HCT116 (cell line): ENCODE measurements around the gene ATF2. TPM values are rescaled to one million over a fixed set of nuclear protein-coding genes. Genes with fewer than 3 reads are reported as not detected.

Source experiments
- ATAC-seq: fragments of 200-7000 bp; cut with Tn5 transposase; 2 replicates; pipeline ENCODE4 v1.9.1; 2020; ENCODE audit warnings: mild to moderate bottlenecking, moderate library complexity
- BruUV-seq: library from RNA; stranded (reverse); fragments of 400-500 nt; replicated peaks from 2 replicates; lab custom pipeline; 2021; lab: Mats Ljungman, UMichigan
- CTCF ChIA-PET: fragments of 300-600 bp; sonication (Branson Sonifier 250); formaldehyde crosslinking; loops from one replicate; lab custom pipeline; 2021; ENCODE audit warnings: antibody characterized with exemption; lab: Charles Lee
- POLR2A ChIA-PET: fragments of 300-600, 350-600 bp; sonication (Branson Sonifier 250); formaldehyde crosslinking; loops from one replicate; lab custom pipeline; 2021; ENCODE audit warnings: antibody characterized with exemption; lab: Charles Lee
- RAD21 ChIA-PET, 2 experiments: fragments of 300-600 bp; sonication (Branson Sonifier 250); formaldehyde crosslinking; loops; one replicate each; lab custom pipeline; 2023; ENCODE audit warnings: low total read pairs in 2 of 2; ENCODE audit not compliant: uncharacterized antibody in 2 of 2, unreplicated experiment in 2 of 2, low non-redundant PET in 1 of 2; lab: Charles Lee
- DNase-seq: peaks from one replicate; pipeline ENCODE4 v3.0.0-alpha.2; 2010; ENCODE audit warnings: low read depth, low spot score
- H2AFZ ChIP-seq: fragments of 200-600 bp; shearing (Covaris generic), sonication (generic); 2 replicates; pipeline ENCODE4 v1.6.1; 2017; ENCODE audit warnings: low read depth, mixed run types, mixed read lengths, antibody characterized with exemption, low read length; ENCODE audit not compliant: poor library complexity, severe bottlenecking
- H3K27ac ChIP-seq: 2 replicates; pipeline ENCODE4 v1.5.1; 2012; ENCODE audit warnings: low read depth, low read length
- H3K27me3 ChIP-seq: fragments of 200-600 bp; sonication (generic); 2 replicates; pipeline ENCODE4 v1.6.1; 2016; ENCODE audit warnings: mixed run types, low read length, mixed read lengths; ENCODE audit not compliant: insufficient read depth
- H3K36me3 ChIP-seq, 2 experiments: fragments of 200-500 bp in 1 of 2; fragments of 200-600 bp in 1 of 2; sonication (Bioruptor generic) in 1 of 2; sonication (generic) in 1 of 2; 2 replicates each; pipeline versions ENCODE4 v1.5.1 to v1.6.1; 2014 to 2016; ENCODE audit warnings: low read length in 2 of 2, inconsistent platforms in 1 of 2, mixed read lengths in 1 of 2, mixed run types in 1 of 2; ENCODE audit not compliant: insufficient read depth in 2 of 2, control insufficient read depth in 1 of 2
- H3K4me1 ChIP-seq, 2 experiments: fragments of 200-600 bp in 1 of 2; sonication (generic) in 1 of 2; 2 replicates each; pipeline versions ENCODE4 v1.5.1 to v1.6.1; 2012 to 2017; ENCODE audit warnings: low read length in 2 of 2, inconsistent platforms in 1 of 2, mild to moderate bottlenecking in 1 of 2, mixed read lengths in 1 of 2, mixed run types in 1 of 2, moderate library complexity in 1 of 2; ENCODE audit not compliant: insufficient read depth in 2 of 2, control insufficient read depth in 1 of 2
- H3K4me2 ChIP-seq: fragments of 200-600 bp; sonication (generic); 2 replicates; pipeline ENCODE4 v1.6.1; 2017; ENCODE audit warnings: mixed run types, low read length, mixed read lengths
- H3K4me3 ChIP-seq, 2 experiments: fragments of 200-600 bp in 1 of 2; sonication (generic) in 1 of 2; replicated peaks in 1 of 2; 2 replicates each; pipeline ENCODE4 v1.5.1; 2011 to 2016; ENCODE audit warnings: low read length in 2 of 2, control low read depth in 1 of 2, low read depth in 1 of 2, mild to moderate bottlenecking in 1 of 2, mixed read lengths in 1 of 2, mixed run types in 1 of 2
- H3K79me2 ChIP-seq: fragments of 200-600 bp; sonication (generic); 2 replicates; pipeline ENCODE4 v1.6.1; 2017; ENCODE audit warnings: mild to moderate bottlenecking, mixed run types, low read length, moderate library complexity, mixed read lengths; ENCODE audit not compliant: insufficient read depth
- H3K9ac ChIP-seq: fragments of 200-600 bp; sonication (generic); 2 replicates; pipeline ENCODE4 v1.6.1; 2016; ENCODE audit warnings: low read length, mixed read lengths
- H3K9me2 ChIP-seq: fragments of 200-600 bp; sonication (generic), shearing (Covaris generic); 2 replicates; pipeline ENCODE4 v1.6.1; 2017; ENCODE audit warnings: mixed run types, mild to moderate bottlenecking, moderate library complexity; ENCODE audit not compliant: insufficient read depth
- H3K9me3 ChIP-seq, 2 experiments: fragments of 200-500 bp in 1 of 2; fragments of 200-600 bp in 1 of 2; sonication (Bioruptor generic) in 1 of 2; sonication (generic) in 1 of 2; 2 replicates each; pipeline ENCODE4 v1.6.1; 2014 to 2017; ENCODE audit warnings: low read length in 2 of 2, mixed read lengths in 2 of 2, inconsistent platforms in 1 of 2, low read depth in 1 of 2, mild to moderate bottlenecking in 1 of 2, mixed run types in 1 of 2, moderate library complexity in 1 of 2; ENCODE audit not compliant: control insufficient read depth in 1 of 2, insufficient read depth in 1 of 2
- H4K20me1 ChIP-seq: fragments of 200-600 bp; sonication (generic), shearing (Covaris generic); 2 replicates; pipeline ENCODE4 v1.6.1; 2017; ENCODE audit warnings: mixed run types, mild to moderate bottlenecking, moderate library complexity; ENCODE audit not compliant: insufficient read depth
- CBX3 ChIP-seq: IDR thresholded peaks from 2 replicates; pipeline ENCODE4 v1.6.1; 2012; ENCODE audit warnings: low read depth
- CTCF ChIP-seq, 3 experiments: fragments of 200-600 bp in 1 of 3; sonication (generic) in 1 of 3; IDR thresholded peaks in 2 of 3; conservative IDR thresholded peaks in 1 of 3; 2 replicates each; pipeline ENCODE4 v1.5.1; 2012 to 2017; ENCODE audit warnings: low read depth in 2 of 3, low read length in 2 of 3, antibody characterized with exemption in 1 of 3, borderline replicate concordance in 1 of 3, control low read depth in 1 of 3, mild to moderate bottlenecking in 1 of 3, mixed read lengths in 1 of 3, mixed run types in 1 of 3, moderate library complexity in 1 of 3; ENCODE audit not compliant: insufficient read depth in 1 of 3
- EZH2 ChIP-seq: fragments of 200-600 bp; sonication (generic); IDR thresholded peaks from 2 replicates; pipeline ENCODE4 v1.6.1; 2017; ENCODE audit warnings: antibody characterized with exemption, mixed run types
- EZH2phosphoT487 ChIP-seq: fragments of 200-600 bp; IDR thresholded peaks from 2 replicates; pipeline ENCODE4 v1.6.1; 2018; ENCODE audit warnings: antibody characterized with exemption, borderline replicate concordance
- POLR2AphosphoS5 ChIP-seq: IDR thresholded peaks from 2 replicates; pipeline ENCODE4 v1.6.1; 2011; ENCODE audit warnings: mild to moderate bottlenecking, low read depth, low read length, moderate library complexity
- SRF ChIP-seq: IDR thresholded peaks from 2 replicates; pipeline ENCODE4 v1.6.1; 2012; ENCODE audit warnings: low read depth
- TCF7L2 ChIP-seq: IDR thresholded peaks from 2 replicates; pipeline ENCODE4 v1.7.0; 2011; ENCODE audit warnings: borderline replicate concordance, inconsistent platforms; ENCODE audit not compliant: insufficient read depth, insufficient read length; ENCODE audit errors: extremely low read depth
- intact Hi-C: fragments of 100-400 bp; cut with micrococcal nuclease; formaldehyde crosslinking; loops from 2 replicates; pipeline ENCODE4 v1.10.0; 2022
- total RNA-seq: library from RNA; stranded (reverse); gene quantifications from one replicate; pipeline ENCODE4 v1.2.1, GENCODE V29; 2021; ENCODE audit not compliant: unreplicated experiment
- TF ChIP-seq, protein P1 (sequence below): IDR thresholded peaks from 2 replicates; pipeline ENCODE4 v1.6.1; 2011; ENCODE audit warnings: mild to moderate bottlenecking, low read length, moderate library complexity; ENCODE audit not compliant: insufficient replicate concordance; ENCODE audit errors: extremely low read depth
- TF ChIP-seq, protein P2 (sequence below): IDR thresholded peaks from 2 replicates; pipeline ENCODE4 v1.6.1; 2012

Gene ATF2
- total RNA-seq, 1 experiment from 2014 or later, result 29.6 TPM

- intact Hi-C loops, result no loop called here
- POLR2A ChIA-PET, result interaction anchor here (0.6 kb wide), 1 partner anchor 286 kb away, joined by 4 read pairs; no protein-coding TSS in a partner anchor
Measured at GRCh38 chr2:175074478-175074877, 93.5 kb downstream of the ATF2 start.

GRCh38 chr2:175068534-175068933 is 99.5 kb downstream of the ATF2 start:
- Histone ChIP-seq H3K79me2 (no peaks in the 10 kb centered on the region), H3K4me1 (no peaks in the 10 kb centered on the region), H3K9me3 (no peaks in the 10 kb centered on the region), H3K27ac (no peak overlapping the region), H2AFZ (no peak overlapping the region), H3K36me3 (no peaks in the 10 kb centered on the region), H3K9ac (no peak overlapping the region), H4K20me1 (no peaks in the 10 kb centered on the region), H3K9me2 (no peaks in the 10 kb centered on the region), H3K27me3 (no peaks in the 10 kb centered on the region), H3K4me3 (no peak overlapping the region), H3K4me2 (no peak overlapping the region)
- ChIA-PET POLR2A (no interaction called here), CTCF (no interaction called here), RAD21 (no interaction called here)
- no TSS peak for BruUV-seq
- intact Hi-C loops, result no loop called here
- DNase-seq (no peak), ATAC-seq (no peak)
- no peak for TF ChIP-seq CTCF (IDR thresholded peaks at IDR 0.05 in 2 of 3, conservative IDR thresholded peaks at IDR 0.05 in 1 of 3; ENCODE audit: borderline replicate concordance in 1 of 3, insufficient read depth in 1 of 3, low read depth in 2 of 3, low read length in 2 of 3)
- no peak for TF ChIP-seq CBX3
- no peak for TF ChIP-seq EZH2phosphoT487
- TF ChIP-seq TCF7L2, result no peak
- TF ChIP-seq, protein P1, sequence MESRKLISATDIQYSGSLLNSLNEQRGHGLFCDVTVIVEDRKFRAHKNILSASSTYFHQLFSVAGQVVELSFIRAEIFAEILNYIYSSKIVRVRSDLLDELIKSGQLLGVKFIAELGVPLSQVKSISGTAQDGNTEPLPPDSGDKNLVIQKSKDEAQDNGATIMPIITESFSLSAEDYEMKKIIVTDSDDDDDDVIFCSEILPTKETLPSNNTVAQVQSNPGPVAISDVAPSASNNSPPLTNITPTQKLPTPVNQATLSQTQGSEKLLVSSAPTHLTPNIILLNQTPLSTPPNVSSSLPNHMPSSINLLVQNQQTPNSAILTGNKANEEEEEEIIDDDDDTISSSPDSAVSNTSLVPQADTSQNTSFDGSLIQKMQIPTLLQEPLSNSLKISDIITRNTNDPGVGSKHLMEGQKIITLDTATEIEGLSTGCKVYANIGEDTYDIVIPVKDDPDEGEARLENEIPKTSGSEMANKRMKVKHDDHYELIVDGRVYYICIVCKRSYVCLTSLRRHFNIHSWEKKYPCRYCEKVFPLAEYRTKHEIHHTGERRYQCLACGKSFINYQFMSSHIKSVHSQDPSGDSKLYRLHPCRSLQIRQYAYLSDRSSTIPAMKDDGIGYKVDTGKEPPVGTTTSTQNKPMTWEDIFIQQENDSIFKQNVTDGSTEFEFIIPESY, result no peak
- TF ChIP-seq EZH2, result no peak
- no peak for TF ChIP-seq POLR2AphosphoS5
- TF ChIP-seq, protein P2, sequence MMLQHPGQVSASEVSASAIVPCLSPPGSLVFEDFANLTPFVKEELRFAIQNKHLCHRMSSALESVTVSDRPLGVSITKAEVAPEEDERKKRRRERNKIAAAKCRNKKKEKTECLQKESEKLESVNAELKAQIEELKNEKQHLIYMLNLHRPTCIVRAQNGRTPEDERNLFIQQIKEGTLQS, result no peak
- TF ChIP-seq SRF, result no peak

More at GRCh38 chr2:175074478-175074877, 93.5 kb downstream of the ATF2 start:
- H3K9ac ChIP-seq, result no peak overlapping the region
- ChIA-PET RAD21 (no interaction called here), CTCF (no interaction called here)
- H3K4me2 ChIP-seq, result no peak overlapping the region
- no peaks in the 10 kb centered on the region for H3K79me2 ChIP-seq
- TF ChIP-seq, protein P2, result no peak
- TF ChIP-seq TCF7L2, result no peak
- TF ChIP-seq, protein P1, result no peak
- no TSS peak for BruUV-seq
- ATAC-seq (no peak), DNase-seq (no peak)
- no peak overlapping the region for H3K27ac ChIP-seq
- H3K9me2 ChIP-seq, result no peaks in the 10 kb centered on the region
- no peak overlapping the region for H3K4me3 ChIP-seq
- no peaks in the 10 kb centered on the region for H4K20me1 ChIP-seq
- H3K27me3 ChIP-seq, result no peaks in the 10 kb centered on the region
- peaks cover 0 to 3% of the 10 kb centered on the region in 2 experiments; a peak in 1 of 4 replicates for H3K36me3 ChIP-seq
- H3K4me1 ChIP-seq, result no peaks in the 10 kb centered on the region
- no peaks in the 10 kb centered on the region for H3K9me3 ChIP-seq
- H2AFZ ChIP-seq, result no peak overlapping the region
